Liver (tissue), 9 donors: ENCODE measurements around the gene RARA. TPM values are rescaled to one million over a fixed set of nuclear protein-coding genes. Genes with fewer than 3 reads are reported as not detected.

Source experiments
- DNase-seq: peaks from one replicate; pipeline ENCODE4 v3.0.0-alpha.2; 2017; ENCODE audit warnings: low spot score
- H3K27ac ChIP-seq, 2 donors: one replicate each; pipeline ENCODE4 v1.7.0; 2013; ENCODE audit warnings: inconsistent platforms in 2 of 2, low read length in 2 of 2, control low read depth in 1 of 2, low read depth in 1 of 2, mild to moderate bottlenecking in 1 of 2
- H3K27me3 ChIP-seq, 4 donors: one replicate each; pipeline versions ENCODE4 v1.6.1 to v1.7.0; 2013; ENCODE audit warnings: low read length in 3 of 4, inconsistent platforms in 1 of 4, mild to moderate bottlenecking in 1 of 4, moderate library complexity in 1 of 4; ENCODE audit not compliant: control insufficient read depth in 4 of 4, insufficient read depth in 4 of 4
- H3K36me3 ChIP-seq, 4 donors: one replicate each; pipeline versions ENCODE4 v1.6.1 to v1.7.0; 2013; ENCODE audit warnings: low read length in 3 of 4, mild to moderate bottlenecking in 3 of 4, low read depth in 1 of 4, moderate library complexity in 1 of 4; ENCODE audit not compliant: control insufficient read depth in 4 of 4, insufficient read depth in 3 of 4
- H3K4me1 ChIP-seq, 4 donors: one replicate each; pipeline versions ENCODE4 v1.6.1 to v1.7.0; 2013; ENCODE audit warnings: low read length in 3 of 4, mild to moderate bottlenecking in 3 of 4, moderate library complexity in 1 of 4; ENCODE audit not compliant: control insufficient read depth in 4 of 4, insufficient read depth in 4 of 4
- H3K4me3 ChIP-seq, 3 donors: one replicate each; pipeline versions ENCODE4 v1.6.1 to v1.7.0; 2013; ENCODE audit warnings: low read length in 3 of 3, control low read depth in 1 of 3, low read depth in 1 of 3, mild to moderate bottlenecking in 1 of 3
- H3K9ac ChIP-seq, 2 donors: one replicate each; pipeline ENCODE4 v1.7.0; 2013; ENCODE audit warnings: low read length in 2 of 2, mild to moderate bottlenecking in 2 of 2, moderate library complexity in 2 of 2, control low read depth in 1 of 2, low read depth in 1 of 2
- H3K9me3 ChIP-seq, 4 donors: one replicate each; pipeline versions ENCODE4 v1.6.1 to v1.7.0; 2013; ENCODE audit warnings: low read length in 3 of 4; ENCODE audit not compliant: control insufficient read depth in 4 of 4
- ATF3 ChIP-seq: IDR thresholded peaks from 2 replicates; pipeline ENCODE4 v1.6.1; 2016; ENCODE audit warnings: antibody characterized with exemption
- EGR1 ChIP-seq, 2 donors: IDR thresholded peaks; 2 replicates each; pipeline ENCODE4 v1.6.1; 2016 to 2018; ENCODE audit warnings: antibody characterized with exemption in 2 of 2, low read depth in 2 of 2
- FOXA2 ChIP-seq: IDR thresholded peaks from 2 replicates; pipeline ENCODE4 v1.6.1; 2016; ENCODE audit warnings: antibody characterized with exemption
- GABPA ChIP-seq, 2 donors: IDR thresholded peaks in 1 of 2; conservative IDR thresholded peaks in 1 of 2; 2 replicates each; pipeline ENCODE4 v1.6.1; 2016; ENCODE audit warnings: antibody characterized with exemption in 2 of 2, mild to moderate bottlenecking in 1 of 2, moderate library complexity in 1 of 2
- HNF4A ChIP-seq, 2 donors: conservative IDR thresholded peaks; 2 replicates each; pipeline ENCODE4 v1.6.1; 2016; ENCODE audit warnings: antibody characterized with exemption in 2 of 2, mild to moderate bottlenecking in 2 of 2
- HNF4G ChIP-seq: IDR thresholded peaks from 2 replicates; pipeline ENCODE4 v1.6.1; 2016; ENCODE audit warnings: antibody characterized with exemption
- JUND ChIP-seq, 2 donors: IDR thresholded peaks; 2 replicates each; pipeline ENCODE4 v1.6.1; 2016; ENCODE audit warnings: antibody characterized with exemption in 2 of 2
- NR2F2 ChIP-seq: IDR thresholded peaks from 2 replicates; pipeline ENCODE4 v1.6.1; 2016; ENCODE audit warnings: antibody characterized with exemption
- RAD21 ChIP-seq, 2 donors: IDR thresholded peaks; 2 replicates each; pipeline ENCODE4 v1.6.1; 2016; ENCODE audit warnings: antibody characterized with exemption in 2 of 2, mild to moderate bottlenecking in 2 of 2
- SP1 ChIP-seq: IDR thresholded peaks from 2 replicates; pipeline ENCODE4 v1.6.1; 2018; ENCODE audit warnings: antibody characterized with exemption, mild to moderate bottlenecking
- YY1 ChIP-seq: IDR thresholded peaks from 2 replicates; pipeline ENCODE4 v1.6.1; 2016; ENCODE audit warnings: antibody characterized with exemption, mild to moderate bottlenecking
- ZBTB33 ChIP-seq: IDR thresholded peaks from 2 replicates; pipeline ENCODE4 v1.6.1; 2016; ENCODE audit warnings: antibody characterized with exemption
- WGBS: extraction: QIAGEN DNeasy Blood & Tissue Kit; methylation state at CpG from one replicate; pipeline ENCODE4 v1.1.7; 2013; 5-methylcytosine and 5-hydroxymethylcytosine counted together
- polyA plus RNA-seq, 2 donors: library from polyadenylated mRNA; stranded (reverse) in 1 of 2; unstranded in 1 of 2; fragments of 200-250 nt in 1 of 2; fragments of >200 nt in 1 of 2; fragmentation: Nextera tagmentation in 1 of 2; extraction: Ambion mirVana in 1 of 2; gene quantifications; one replicate each; pipeline versions ENCODE4 v1.2.1 to v1.2.3, GENCODE V29; 2013 to 2015
- total RNA-seq, 2 donors: library from RNA; depleted of rRNA; stranded (reverse); fragments of >200 nt; gene quantifications; one replicate each; pipeline ENCODE4 v1.2.3, GENCODE V29; 2014
- TF ChIP-seq, protein P1 (sequence below): IDR thresholded peaks from 2 replicates; pipeline ENCODE4 v1.6.1; 2016; ENCODE audit warnings: antibody characterized with exemption, mild to moderate bottlenecking
- TF ChIP-seq, protein P2 (sequence below): IDR thresholded peaks from 2 replicates; pipeline ENCODE4 v1.6.1; 2016; ENCODE audit warnings: antibody characterized with exemption
- donor health status: healthy.
- donor health status: healthy.
- donor health status: healthy.
- donor health status: healthy.
- donor health status: healthy.

RARA gene
- total and polyA plus RNA-seq, 4 donors = 6.6 to 26.2 (median 10.8) TPM

DNA sequence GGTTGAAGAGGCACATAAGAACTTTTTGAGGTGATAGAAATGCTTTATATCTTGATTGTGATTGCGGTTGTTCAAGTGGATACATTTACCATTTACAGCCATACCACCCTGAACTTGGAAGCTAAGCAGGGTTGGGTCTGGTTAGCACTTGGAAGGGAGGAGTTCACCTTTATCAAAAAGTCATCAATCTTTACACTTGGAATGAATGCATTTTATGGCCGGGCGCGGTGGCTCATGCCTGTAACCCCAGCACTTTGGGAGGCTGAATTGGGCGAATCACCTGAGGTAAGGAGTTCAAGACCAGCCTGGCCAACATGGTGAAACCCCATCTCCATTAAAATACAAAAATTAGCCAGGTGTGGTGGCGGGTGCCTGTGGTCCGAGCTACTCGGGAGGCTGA lies 65.0 kb downstream of the RARA start:
- no peak for DNase-seq
- 87% methylated on average over 8 of the region's 8 CpGs for WGBS

DNA sequence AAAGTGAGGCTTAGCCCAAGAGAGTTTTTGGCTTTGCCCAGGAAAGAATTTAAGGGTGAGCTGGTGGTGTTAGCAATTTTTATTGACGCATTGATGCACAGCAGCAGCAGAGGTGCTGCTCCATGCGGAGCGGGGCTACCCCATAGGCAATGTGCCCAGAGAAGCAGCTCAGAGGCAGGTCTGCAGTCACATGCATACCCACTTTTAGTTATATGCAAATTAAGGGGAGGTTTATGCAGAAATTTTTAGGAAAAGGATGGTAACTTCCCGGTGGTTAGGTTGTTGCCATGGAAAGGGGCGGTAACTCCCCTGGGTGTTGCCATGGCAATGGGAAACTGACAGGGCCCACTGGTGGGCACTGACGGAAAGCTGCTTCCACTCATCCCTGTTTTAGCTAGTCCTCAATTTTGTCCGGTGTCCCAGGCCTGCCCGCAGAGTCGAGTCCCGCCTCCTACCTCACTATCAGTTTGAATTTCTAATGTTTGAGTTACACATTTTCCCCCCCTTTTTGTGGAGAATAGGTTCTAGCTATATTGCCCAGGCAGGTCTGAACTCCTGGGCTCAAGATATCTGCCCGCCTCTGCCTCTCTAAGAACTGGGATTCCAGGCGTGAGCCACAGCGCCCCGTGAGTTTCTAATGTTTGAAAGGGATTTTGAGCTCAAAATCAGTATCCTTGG lies 66.0 kb downstream of the RARA start:
- no peak for DNase-seq
- H3K9me3 ChIP-seq = no peaks in the 10 kb centered on the region
- WGBS = 92% methylated on average over 14 of the region's 14 CpGs
- no peaks in the 10 kb centered on the region for H3K27me3 ChIP-seq
- no peaks in the 10 kb centered on the region for H3K36me3 ChIP-seq
- H3K9ac ChIP-seq = no peak overlapping the region
- H3K4me1 ChIP-seq = no peaks in the 10 kb centered on the region
- no peak overlapping the region for H3K4me3 ChIP-seq
- no peak overlapping the region for H3K27ac ChIP-seq
- no peak for TF ChIP-seq ATF3
- no peak for TF ChIP-seq SP1
- TF ChIP-seq NR2F2 = no peak
- no peak for TF ChIP-seq JUND (IDR thresholded peaks at IDR 0.05)
- no peak for TF ChIP-seq YY1
- TF ChIP-seq, protein P1, sequence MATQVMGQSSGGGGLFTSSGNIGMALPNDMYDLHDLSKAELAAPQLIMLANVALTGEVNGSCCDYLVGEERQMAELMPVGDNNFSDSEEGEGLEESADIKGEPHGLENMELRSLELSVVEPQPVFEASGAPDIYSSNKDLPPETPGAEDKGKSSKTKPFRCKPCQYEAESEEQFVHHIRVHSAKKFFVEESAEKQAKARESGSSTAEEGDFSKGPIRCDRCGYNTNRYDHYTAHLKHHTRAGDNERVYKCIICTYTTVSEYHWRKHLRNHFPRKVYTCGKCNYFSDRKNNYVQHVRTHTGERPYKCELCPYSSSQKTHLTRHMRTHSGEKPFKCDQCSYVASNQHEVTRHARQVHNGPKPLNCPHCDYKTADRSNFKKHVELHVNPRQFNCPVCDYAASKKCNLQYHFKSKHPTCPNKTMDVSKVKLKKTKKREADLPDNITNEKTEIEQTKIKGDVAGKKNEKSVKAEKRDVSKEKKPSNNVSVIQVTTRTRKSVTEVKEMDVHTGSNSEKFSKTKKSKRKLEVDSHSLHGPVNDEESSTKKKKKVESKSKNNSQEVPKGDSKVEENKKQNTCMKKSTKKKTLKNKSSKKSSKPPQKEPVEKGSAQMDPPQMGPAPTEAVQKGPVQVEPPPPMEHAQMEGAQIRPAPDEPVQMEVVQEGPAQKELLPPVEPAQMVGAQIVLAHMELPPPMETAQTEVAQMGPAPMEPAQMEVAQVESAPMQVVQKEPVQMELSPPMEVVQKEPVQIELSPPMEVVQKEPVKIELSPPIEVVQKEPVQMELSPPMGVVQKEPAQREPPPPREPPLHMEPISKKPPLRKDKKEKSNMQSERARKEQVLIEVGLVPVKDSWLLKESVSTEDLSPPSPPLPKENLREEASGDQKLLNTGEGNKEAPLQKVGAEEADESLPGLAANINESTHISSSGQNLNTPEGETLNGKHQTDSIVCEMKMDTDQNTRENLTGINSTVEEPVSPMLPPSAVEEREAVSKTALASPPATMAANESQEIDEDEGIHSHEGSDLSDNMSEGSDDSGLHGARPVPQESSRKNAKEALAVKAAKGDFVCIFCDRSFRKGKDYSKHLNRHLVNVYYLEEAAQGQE = no peak
- TF ChIP-seq GABPA (IDR thresholded peaks at IDR 0.05 in 1 of 2, conservative IDR thresholded peaks at IDR 0.05 in 1 of 2) = no peak
- no peak for TF ChIP-seq HNF4A (conservative IDR thresholded peaks at IDR 0.05)
- TF ChIP-seq HNF4G = no peak
- no peak for TF ChIP-seq ZBTB33
- TF ChIP-seq RAD21 (IDR thresholded peaks at IDR 0.05) = no peak

More for the DNA sequence above, 65.0 kb downstream of the RARA start:
- Histone ChIP-seq H3K9ac (no peak overlapping the region), H3K4me3 (no peak overlapping the region), H3K36me3 (no peaks in the 10 kb centered on the region), H3K4me1 (no peaks in the 10 kb centered on the region), H3K27ac (no peak overlapping the region), H3K27me3 (no peaks in the 10 kb centered on the region), H3K9me3 (no peaks in the 10 kb centered on the region)
- TF ChIP-seq ZBTB33 (no peak), FOXA2 (no peak), EGR1 (IDR thresholded peaks at IDR 0.05; ENCODE audit: low read depth in 2 of 2) (no peak), SP1 (no peak), YY1 (no peak), GABPA (IDR thresholded peaks at IDR 0.05 in 1 of 2, conservative IDR thresholded peaks at IDR 0.05 in 1 of 2) (no peak), HNF4A (conservative IDR thresholded peaks at IDR 0.05) (no peak)
- TF ChIP-seq, protein P2, sequence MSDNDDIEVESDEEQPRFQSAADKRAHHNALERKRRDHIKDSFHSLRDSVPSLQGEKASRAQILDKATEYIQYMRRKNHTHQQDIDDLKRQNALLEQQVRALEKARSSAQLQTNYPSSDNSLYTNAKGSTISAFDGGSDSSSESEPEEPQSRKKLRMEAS = no peak
- TF ChIP-seq, protein P1 = no peak
